GM21737 (cell line): ENCODE results near the gene DCAF10.
"Not testable (repeated sequence)": the region's sequence is repeated elsewhere in the genome, so short reads cannot be mapped to it uniquely, and the experiment has no call there.

Experiments
- ATAC-seq: cut with Tn5 transposase; IDR thresholded peaks from one replicate; pipeline ENCODE4 v1.9.1; 2021; ENCODE audit warnings: mild to moderate bottlenecking, moderate library complexity; ENCODE audit not compliant: unreplicated experiment

Gene DCAF10, protein sequence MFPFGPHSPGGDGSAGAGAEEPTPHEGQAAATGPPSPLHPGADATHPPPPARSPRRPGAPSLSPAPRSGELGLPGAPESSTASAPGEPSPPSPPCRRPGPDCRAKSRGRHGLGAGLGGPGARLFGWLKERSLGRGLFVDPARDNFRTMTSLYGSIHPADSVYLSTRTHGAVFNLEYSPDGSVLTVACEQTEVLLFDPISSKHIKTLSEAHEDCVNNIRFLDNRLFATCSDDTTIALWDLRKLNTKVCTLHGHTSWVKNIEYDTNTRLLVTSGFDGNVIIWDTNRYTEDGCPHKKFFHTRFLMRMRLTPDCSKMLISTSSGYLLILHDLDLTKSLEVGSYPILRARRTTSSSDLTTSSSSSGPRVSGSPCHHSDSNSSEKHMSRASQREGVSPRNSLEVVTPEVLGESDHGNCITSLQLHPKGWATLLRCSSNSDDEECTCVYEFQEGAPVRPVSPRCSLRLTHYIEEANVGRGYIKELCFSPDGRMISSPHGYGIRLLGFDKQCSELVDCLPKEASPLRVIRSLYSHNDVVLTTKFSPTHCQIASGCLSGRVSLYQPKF

GRCh38 chr9:37800631-37801286 lies at the start of gene DCAF10:
DCAF10 (plus strand) TSS chr9:37800797; CDS start chr9:37800867, 70 bp downstream.
- ATAC-seq, result peak; percentile 65

- ATAC-seq, result no peak
Measured at GRCh38 chr9:37751186-37751585, 49.4 kb upstream of the DCAF10 start.

DNA sequence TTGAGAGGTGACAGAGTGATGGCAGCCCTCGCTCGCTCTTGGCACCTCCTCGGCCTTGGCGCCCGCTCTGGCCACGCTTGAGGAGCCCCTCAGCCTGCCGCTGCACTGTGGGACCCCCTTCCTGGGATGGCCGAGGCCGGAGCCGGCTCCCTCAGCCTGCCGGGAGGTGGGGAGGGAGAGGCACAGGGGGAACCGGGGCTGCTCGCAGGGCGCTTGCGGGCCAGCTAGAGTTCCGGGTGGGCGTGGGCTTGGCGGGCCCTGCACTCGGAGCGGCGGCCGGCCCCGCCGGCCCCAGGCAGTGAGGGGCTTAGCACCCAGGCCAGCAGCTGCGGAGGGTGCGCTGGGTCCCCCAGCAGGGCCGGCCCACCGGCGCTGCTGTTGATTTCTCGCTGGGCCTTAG lies 48.9 kb upstream of the DCAF10 start:
- not testable (repeated sequence) for ATAC-seq

GRCh38 chr9:37752112-37752511 lies 48.5 kb upstream of the DCAF10 start:
- not testable (repeated sequence) for ATAC-seq

- ATAC-seq, result no peak
Measured at GRCh38 chr9:37752642-37753488, 47.7 kb upstream of the DCAF10 start.

DNA sequence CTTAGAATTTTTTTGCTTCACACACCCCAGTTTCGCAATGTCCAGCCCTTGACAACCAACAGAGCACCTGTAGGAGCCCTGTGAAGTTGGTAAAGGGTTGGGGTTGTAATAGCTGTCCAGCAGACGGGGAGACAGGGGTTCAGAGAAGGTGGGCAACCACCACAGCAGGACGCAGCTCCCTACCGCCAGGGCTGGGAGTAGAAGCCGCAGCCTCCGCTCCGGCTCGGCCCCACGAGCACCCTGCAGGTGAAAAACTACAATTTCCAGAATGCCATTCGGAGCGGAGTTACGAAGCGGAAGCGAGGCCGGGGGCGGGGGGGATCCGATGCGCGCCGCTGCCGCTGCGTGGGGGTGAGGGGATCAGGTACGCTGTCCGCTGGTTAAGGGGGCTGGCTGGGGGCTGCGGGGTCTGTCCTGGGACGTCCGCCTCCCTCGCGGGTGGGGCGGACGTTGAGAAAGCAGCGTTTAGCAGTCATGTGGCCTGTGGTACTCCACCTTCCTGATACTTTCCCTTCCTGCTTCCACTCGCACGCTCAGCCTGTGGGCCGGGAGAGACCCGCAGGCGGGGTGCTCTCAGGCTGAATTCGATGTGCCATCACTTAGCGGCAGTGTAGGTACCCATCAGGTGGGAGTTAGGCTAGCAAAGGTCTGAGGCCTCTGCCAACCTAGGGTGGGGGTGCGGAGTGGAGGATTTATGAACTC lies 47.0 kb upstream of the DCAF10 start, which contains the start of gene TRMT10B:
Gene TRMT10B, plus strand, starts transcription at position 317 of the 702 bp plus-strand sequence. CDS start 8,127 bp downstream, outside the sequence.
- ATAC-seq, result peak; percentile 93

DNA sequence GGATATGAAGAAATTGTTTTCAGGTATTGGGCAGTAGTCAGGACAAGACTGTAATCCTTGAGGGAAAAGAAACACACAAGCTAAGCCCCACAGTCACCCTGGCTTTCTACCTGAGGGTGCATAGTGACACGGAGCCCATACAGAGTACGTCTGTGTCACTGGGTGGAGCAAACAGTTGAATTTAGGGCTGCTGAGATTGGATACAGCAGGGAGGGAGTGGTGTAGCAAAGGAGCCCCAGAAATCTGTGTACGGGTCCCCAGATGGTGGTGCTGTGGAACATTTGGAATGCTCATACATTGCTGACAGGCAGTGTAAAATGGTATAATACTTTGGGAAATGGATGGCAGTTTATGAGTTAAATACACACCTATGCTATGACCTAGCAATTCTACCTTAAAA lies 41.9 kb upstream of the DCAF10 start:
- no peak for ATAC-seq

GRCh38 chr9:37760416-37761161 lies 40.0 kb upstream of the DCAF10 start:
- ATAC-seq, result no peak

GRCh38 chr9:37761511-37761910 lies 39.1 kb upstream of the DCAF10 start:
- no peak for ATAC-seq

DNA sequence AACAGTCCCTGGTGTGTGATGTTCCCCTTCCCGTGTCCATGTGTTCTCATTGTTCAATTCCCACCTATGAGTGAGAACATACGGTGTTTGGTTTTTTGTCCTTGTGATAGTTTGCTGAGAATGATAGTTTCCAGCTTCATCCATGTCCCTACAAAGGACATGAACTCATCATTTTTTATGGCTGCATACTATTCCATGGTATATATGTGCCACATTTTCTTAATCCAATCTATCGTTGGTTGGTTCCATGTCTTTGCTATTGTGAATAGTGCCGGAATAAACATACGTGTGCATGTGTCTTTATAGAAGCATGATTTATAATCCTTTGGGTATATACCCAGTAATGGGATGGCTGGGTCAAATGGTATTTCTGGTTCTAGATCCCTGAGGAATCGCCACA lies 35.3 kb upstream of the DCAF10 start:
- ATAC-seq, result not testable (repeated sequence)

DNA sequence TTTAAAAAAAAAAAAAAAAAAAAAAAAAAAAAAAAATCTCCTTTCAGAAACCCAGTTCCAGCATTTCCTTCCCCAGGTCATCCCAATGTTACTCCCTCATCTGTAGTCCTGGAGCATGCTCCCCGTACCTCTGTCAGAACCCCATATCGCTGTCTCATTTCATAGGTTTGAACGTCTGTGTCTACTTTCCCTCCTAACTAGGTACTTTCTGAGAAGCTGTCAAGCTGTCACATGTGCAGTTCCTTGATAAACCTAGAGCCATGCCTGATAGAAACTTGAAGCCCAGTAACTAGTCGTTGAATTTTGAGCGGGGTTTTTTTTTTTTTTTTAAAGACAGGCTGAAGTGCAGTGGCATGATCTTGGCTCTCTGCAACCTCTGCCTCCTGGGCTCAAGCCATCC lies 31.3 kb upstream of the DCAF10 start:
- no peak for ATAC-seq

- no peak for ATAC-seq
Measured at GRCh38 chr9:37769995-37770394, 30.6 kb upstream of the DCAF10 start.

DNA sequence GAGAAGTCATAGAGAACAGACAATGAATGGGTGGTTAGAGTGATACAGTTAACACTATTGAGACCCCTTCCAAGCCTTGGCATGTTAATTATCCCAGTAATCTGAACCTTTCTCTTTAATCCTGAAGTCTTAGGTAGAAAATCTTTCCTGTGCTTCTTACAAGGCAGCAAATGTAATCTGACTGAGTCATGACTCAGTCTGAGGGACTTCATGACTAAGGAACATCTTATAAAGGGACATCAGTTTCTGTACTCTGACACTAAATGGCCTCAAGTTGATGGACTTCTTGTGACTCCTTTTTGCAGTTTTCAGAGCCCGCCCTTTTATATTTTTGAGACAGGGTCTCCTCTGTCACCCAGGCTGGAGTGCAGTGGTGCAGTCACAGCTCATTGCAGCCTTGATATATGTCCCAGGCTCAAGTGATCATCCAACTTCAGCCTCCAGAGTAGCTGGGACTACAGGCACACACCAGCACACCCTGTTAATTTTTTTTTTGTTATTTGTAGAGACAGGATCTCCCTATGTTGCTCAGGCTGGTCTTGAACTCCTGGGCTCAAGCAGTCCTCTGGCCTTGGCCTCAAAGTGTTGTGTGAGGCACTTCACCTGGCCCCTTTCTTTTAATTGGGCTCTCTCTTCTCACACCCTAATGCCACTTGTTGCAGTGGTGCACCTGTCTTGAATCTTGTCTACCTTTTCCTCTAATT lies 25.2 kb upstream of the DCAF10 start:
- no peak for ATAC-seq

- no peak for ATAC-seq
Measured at GRCh38 chr9:37776328-37776727, 24.3 kb upstream of the DCAF10 start.

DNA sequence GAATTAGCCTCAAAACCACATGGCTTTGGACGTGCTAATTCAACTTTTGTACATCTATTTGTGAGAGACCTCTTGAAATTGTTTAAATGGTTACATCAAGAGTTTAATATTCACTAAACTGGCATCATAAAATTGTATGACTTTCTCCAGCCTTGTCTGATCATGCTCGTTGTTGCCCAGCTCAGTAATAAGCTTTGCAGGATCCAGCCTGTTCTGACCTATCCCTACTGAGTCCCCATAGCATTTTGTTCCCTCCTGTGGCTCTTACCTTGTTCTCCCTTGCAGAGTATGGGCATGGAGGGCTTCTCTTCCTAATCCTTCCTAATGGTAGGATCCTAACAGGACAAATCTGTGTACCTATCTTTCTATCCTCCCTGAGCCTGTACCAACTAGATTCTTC lies 22.1 kb upstream of the DCAF10 start:
- no peak for ATAC-seq

DNA sequence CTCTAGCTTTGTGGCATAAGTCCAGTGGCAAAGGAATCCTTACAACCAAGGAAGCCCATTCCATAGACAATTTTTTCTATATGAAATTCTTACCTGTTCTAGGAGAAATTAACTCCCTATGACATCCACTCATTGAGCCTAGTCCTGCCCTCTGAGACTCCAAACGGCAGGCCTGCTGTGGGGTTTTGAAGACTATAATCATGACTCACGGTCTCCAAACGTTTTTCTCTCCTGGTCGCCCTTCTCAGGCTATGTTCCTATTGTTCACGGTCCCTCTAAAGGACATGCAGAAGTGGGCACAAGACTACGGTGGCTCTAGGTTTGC lies 16.3 kb upstream of the DCAF10 start:
- no peak for ATAC-seq

DNA sequence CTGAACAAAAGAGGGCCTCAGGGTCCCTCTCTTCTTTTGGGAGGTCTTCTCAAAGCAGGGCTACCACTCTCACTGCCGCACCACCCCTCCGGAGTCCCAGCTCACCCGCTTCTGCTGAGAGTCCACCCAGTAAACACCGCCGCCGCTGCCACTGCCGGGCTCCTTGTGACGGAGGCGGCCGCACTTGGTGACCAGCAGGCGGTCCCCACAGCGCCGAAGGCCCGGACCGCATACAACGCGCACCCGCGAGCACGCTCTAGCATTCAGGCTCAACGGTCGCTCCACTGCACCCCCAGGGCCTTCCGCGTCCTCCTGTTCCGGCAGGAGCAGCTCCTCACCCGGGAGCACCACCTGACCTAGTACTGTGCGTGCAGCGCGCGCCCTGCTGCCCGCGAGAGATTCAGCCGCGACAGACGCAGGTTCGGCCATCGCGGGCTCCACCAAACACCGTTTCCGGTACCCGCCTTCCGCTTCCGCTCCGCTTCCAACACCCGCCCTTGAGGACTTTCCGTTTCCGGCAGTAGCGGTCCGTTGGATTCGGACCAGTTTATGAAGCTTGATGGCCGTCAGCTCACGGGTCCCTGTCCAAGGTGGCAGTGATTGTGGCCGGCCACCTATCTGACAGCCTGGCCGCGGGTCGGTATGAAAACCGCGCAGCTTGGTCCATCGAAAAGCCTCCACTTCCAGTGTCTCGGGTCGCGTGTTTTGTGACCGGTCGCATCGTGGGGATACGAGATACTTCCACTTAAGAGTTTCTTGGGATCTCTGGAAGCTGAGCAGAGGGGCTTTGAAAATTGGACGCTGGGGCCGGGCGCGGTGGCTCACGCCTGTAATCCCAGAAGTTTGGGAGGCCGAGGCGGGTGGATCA lies 15.7 kb upstream of the DCAF10 start, which contains the start of gene EXOSC3:
Gene EXOSC3, minus strand, starts transcription at position 449 of the 868 bp plus-strand sequence. Its CDS starts 20 bp downstream, at position 429.
- peak; percentile 89 for ATAC-seq

DNA sequence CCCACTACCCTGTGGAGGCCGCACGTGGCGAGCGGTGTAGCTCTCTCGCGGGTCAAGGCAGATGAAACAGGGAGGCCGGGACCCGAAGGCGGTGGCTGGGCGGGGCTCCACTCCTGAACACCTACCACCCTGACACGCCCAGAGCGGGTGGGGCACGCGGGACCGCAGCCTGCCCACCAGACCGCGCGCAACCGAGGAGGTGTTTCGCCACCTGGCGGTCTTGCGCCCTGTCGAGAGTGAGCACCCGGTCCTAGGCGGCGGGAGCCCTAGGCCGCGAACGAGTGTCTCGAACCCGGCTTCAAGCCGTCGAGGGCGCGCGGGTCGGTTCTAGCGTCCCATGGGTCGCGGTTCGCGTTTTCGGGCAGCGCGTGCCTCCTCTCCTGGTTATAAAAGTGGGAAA lies 13.5 kb upstream of the DCAF10 start:
- ATAC-seq, result no peak
